ENCODE data around the gene IL17F.

The IL17F gene

GRCh38 chr6:52187098-52187497 is 57.2 kb downstream of the IL17F start:
- TF ChIP-seq BHLHE40 (IDR thresholded peaks at IDR 0.05; ENCODE audit: borderline replicate concordance) (no peak), ELF4 (IDR thresholded peaks at IDR 0.05) (no peak), LEF1 (IDR thresholded peaks at IDR 0.05; ENCODE audit: borderline replicate concordance) (no peak), NFRKB (IDR thresholded peaks at IDR 0.05) (no peak), HDGF (IDR thresholded peaks at IDR 0.05; ENCODE audit: borderline replicate concordance) (no peak), SP1 (IDR thresholded peaks at IDR 0.05) (no peak), FOXK2 (IDR thresholded peaks at IDR 0.05) (no peak)
- CTCF ChIA-PET, result no interaction called here
- no peak for DNase-seq (ENCODE audit: extremely low spot score)
- POLR2A ChIA-PET, result no interaction called here

Data from HEK293T (cell line).